Nephron (organoid): ENCODE data around the gene SLC25A48.

Experiments used
- H3K27ac Mint-ChIP-seq, 3 experiments: 2 replicates each; pipeline ENCODE4 v1.8.0; 2020; ENCODE audit warnings: mixed read lengths in 3 of 3, mild to moderate bottlenecking in 2 of 3, moderate library complexity in 1 of 3
- H3K27me3 Mint-ChIP-seq: 2 replicates; pipeline ENCODE4 v1.8.0; 2021; ENCODE audit warnings: low read depth, mild to moderate bottlenecking, moderate library complexity, mixed read lengths
- H3K36me3 Mint-ChIP-seq: 2 replicates; pipeline ENCODE4 v1.8.0; 2020; ENCODE audit warnings: low read depth, mixed read lengths
- H3K4me1 Mint-ChIP-seq: 2 replicates; pipeline ENCODE4 v1.8.0; 2020; ENCODE audit warnings: mixed read lengths
- H3K4me3 Mint-ChIP-seq, 3 experiments: 2 replicates each; pipeline ENCODE4 v1.8.0; 2020; ENCODE audit warnings: mild to moderate bottlenecking in 3 of 3, mixed read lengths in 3 of 3, moderate library complexity in 2 of 3
- H3K9me3 Mint-ChIP-seq: 2 replicates; pipeline ENCODE4 v1.8.0; 2020; ENCODE audit warnings: mixed read lengths
- TF ChIP-seq, protein P1 (sequence below), 3 experiments: fragments of 200-600 bp; sonication (generic); IDR thresholded peaks; one replicate each; pipeline ENCODE4 v1.5.0; 2021; ENCODE audit warnings: antibody characterized with exemption in 3 of 3; ENCODE audit not compliant: unreplicated experiment in 3 of 3

Gene SLC25A48

DNA sequence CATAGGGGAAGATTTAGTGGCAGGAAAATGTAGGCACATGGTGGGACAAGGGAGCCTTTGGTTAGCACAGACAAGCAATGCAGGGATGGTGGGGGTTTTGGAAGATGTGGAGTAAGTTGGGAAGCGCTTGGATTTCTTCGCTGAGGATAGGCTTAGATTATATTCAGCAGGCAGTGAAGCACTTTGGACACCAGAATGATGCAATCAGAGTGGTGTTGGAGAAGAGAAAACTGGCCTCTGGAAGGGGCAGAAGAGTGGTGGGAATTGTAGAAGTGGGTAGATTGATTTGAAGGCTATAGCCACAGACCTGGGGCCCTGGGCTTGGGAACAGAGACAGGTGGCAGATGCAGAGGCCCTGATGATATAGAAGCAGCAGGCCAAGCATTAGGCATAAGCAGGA lies 28.3 kb downstream of the SLC25A48 start:
- Mint-ChIP-seq H3K4me1 (no peaks in the 10 kb centered on the region), H3K27me3 (peaks cover 12% of the 10 kb centered on the region), H3K4me3 (no peak overlapping the region), H3K27ac (no peak overlapping the region), H3K36me3 (no peaks in the 10 kb centered on the region), H3K9me3 (no peaks in the 10 kb centered on the region)
- TF ChIP-seq, protein P1, sequence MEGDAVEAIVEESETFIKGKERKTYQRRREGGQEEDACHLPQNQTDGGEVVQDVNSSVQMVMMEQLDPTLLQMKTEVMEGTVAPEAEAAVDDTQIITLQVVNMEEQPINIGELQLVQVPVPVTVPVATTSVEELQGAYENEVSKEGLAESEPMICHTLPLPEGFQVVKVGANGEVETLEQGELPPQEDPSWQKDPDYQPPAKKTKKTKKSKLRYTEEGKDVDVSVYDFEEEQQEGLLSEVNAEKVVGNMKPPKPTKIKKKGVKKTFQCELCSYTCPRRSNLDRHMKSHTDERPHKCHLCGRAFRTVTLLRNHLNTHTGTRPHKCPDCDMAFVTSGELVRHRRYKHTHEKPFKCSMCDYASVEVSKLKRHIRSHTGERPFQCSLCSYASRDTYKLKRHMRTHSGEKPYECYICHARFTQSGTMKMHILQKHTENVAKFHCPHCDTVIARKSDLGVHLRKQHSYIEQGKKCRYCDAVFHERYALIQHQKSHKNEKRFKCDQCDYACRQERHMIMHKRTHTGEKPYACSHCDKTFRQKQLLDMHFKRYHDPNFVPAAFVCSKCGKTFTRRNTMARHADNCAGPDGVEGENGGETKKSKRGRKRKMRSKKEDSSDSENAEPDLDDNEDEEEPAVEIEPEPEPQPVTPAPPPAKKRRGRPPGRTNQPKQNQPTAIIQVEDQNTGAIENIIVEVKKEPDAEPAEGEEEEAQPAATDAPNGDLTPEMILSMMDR (IDR thresholded peaks at IDR 0.05; ENCODE audit: unreplicated experiment in 3 of 3), result no peak

DNA sequence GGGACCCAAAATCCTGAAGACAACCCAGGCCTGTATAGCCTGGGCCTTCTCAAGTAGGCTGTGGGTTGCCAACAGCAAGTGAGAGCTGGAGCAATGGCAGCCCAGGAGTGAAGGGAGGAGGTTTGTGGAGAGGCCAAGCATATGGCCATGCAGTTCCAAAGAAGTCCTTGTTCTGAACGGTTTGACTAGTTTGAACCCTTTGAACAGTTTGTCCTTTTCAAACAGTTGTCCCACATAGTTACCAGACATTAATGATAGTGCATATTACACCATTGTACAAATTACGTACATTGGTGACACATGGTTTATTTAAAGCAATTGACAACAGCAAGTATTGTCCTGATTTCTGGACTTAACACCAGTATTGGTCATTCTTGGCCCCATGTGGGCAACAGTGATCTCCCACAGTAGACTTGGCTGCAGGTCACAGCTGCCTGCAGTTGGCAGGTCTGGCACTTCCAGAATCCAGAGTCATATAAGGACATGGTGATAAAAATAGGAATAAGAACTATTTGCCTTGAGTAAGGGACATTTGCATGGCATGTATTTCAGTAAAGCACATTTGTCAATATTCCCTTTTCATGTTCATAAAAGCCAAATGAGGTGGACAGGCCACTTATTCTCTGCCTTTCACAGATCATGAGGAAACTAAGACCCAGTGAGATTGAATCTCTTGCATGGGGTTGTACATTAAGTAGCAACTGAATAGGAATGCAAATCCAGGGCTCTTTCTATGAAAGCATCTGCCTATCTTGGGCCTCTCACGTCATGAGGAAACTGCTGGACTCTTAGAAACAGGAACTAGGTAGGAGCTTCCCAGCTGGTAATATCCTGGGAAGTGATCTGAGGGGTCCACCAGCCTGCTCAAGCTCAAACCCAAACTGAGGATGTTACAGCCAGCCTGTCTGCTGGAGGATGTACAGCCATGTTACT lies 30.3 kb downstream of the SLC25A48 start:
- H3K4me3 Mint-ChIP-seq, result no peak overlapping the region
- no peaks in the 10 kb centered on the region for H3K9me3 Mint-ChIP-seq
- peaks cover 15% of the 10 kb centered on the region for H3K27me3 Mint-ChIP-seq
- H3K4me1 Mint-ChIP-seq, result no peaks in the 10 kb centered on the region
- H3K36me3 Mint-ChIP-seq, result no peaks in the 10 kb centered on the region
- TF ChIP-seq, protein P1 (IDR thresholded peaks at IDR 0.05; ENCODE audit: unreplicated experiment in 3 of 3), result no peak
- H3K27ac Mint-ChIP-seq, result no peak overlapping the region

DNA sequence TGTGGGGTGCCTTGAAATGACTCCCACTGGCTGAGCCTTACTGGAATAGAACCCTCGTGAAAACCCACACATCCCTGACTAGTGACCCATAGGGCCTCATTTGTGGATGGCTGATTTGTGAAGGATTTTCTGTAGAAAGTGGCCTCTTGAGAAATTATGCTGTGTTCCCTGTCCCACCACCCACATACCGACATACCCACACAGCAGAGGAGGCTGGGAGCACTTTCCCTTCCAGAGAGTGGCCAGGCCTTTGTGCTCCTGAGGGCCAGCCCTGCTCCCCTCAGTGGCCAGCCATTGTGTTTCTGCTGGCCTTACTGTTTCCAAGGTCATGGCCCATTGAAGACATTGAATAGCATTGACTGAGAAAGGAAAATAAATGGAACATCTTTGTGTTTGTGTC lies 31.6 kb downstream of the SLC25A48 start:
- peaks cover 16% of the 10 kb centered on the region for H3K27me3 Mint-ChIP-seq
- H3K4me3 Mint-ChIP-seq, result no peak overlapping the region
- TF ChIP-seq, protein P1 (IDR thresholded peaks at IDR 0.05; ENCODE audit: unreplicated experiment in 3 of 3), result no peak
- H3K27ac Mint-ChIP-seq, result no peak overlapping the region
- no peaks in the 10 kb centered on the region for H3K36me3 Mint-ChIP-seq
- no peaks in the 10 kb centered on the region for H3K9me3 Mint-ChIP-seq
- no peaks in the 10 kb centered on the region for H3K4me1 Mint-ChIP-seq

DNA sequence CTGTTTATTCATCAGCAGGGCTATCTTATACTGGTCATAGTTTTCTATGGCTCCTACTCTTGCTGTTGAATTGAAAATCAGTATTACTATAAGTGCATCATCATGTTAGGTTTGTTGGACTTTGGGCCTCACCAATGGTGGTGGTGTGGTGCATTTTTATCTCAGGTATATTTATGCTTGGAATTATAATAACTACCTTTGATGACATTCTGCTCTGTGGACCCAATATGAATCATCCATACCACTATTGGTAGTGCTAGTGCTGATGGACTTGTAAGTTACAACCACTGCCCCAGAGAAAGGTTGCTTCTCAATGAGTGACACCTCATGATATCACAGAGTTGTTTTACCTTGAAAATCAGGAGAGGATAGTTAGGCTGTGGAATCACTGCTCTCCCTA lies 33.1 kb downstream of the SLC25A48 start:
- Mint-ChIP-seq H3K9me3 (no peaks in the 10 kb centered on the region), H3K27ac (no peak overlapping the region), H3K27me3 (peaks cover 22% of the 10 kb centered on the region), H3K36me3 (no peaks in the 10 kb centered on the region), H3K4me3 (no peak overlapping the region), H3K4me1 (no peaks in the 10 kb centered on the region)
- TF ChIP-seq, protein P1 (IDR thresholded peaks at IDR 0.05; ENCODE audit: unreplicated experiment in 3 of 3), result no peak

DNA sequence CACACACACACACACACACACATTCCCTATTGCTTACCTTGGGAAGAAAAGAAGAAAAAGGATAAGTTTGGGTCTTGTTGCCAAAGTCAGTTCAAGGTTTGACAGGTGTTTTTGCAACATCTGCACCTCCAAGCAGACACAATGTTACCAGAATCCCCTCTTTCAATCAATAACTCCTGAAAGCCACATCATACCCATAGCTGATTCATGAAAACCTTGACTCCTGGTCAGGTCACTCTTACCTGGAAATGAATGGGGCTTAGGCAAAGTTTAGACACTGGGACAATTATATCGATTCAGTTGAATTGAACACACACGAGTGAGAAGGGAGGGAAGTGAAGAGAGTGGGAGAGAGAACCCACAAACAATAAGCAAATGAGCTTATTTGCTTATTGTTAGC lies 34.2 kb downstream of the SLC25A48 start:
- H3K36me3 Mint-ChIP-seq, result no peaks in the 10 kb centered on the region
- no peak overlapping the region for H3K4me3 Mint-ChIP-seq
- H3K9me3 Mint-ChIP-seq, result no peaks in the 10 kb centered on the region
- H3K27ac Mint-ChIP-seq, result no peak overlapping the region
- H3K4me1 Mint-ChIP-seq, result no peaks in the 10 kb centered on the region
- H3K27me3 Mint-ChIP-seq, result peaks cover 23% of the 10 kb centered on the region
- TF ChIP-seq, protein P1 (IDR thresholded peaks at IDR 0.05; ENCODE audit: unreplicated experiment in 3 of 3), result no peak

DNA sequence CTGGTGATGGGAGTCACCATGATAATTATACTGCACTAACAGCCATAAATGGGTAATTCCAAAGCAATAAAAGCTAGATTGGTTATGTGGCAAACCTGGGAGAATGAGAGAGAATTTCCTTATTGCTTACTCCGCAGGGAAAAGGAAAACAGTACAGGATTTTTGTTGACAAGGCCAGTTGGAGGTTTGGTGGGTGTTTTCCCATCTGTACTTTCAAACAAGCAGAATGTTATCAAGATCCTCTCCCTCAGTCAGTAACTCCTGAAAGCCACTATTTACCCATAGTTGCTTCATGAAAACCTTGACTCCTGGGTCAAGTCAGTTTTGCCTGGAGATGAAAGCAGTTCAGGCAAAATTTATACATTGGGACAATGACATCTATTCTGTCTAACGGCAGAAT lies 34.8 kb downstream of the SLC25A48 start:
- H3K9me3 Mint-ChIP-seq, result no peaks in the 10 kb centered on the region
- H3K4me1 Mint-ChIP-seq, result no peaks in the 10 kb centered on the region
- TF ChIP-seq, protein P1 (IDR thresholded peaks at IDR 0.05; ENCODE audit: unreplicated experiment in 3 of 3), result no peak
- H3K27ac Mint-ChIP-seq, result no peak overlapping the region
- no peak overlapping the region for H3K4me3 Mint-ChIP-seq
- no peaks in the 10 kb centered on the region for H3K36me3 Mint-ChIP-seq
- H3K27me3 Mint-ChIP-seq, result peaks cover 23% of the 10 kb centered on the region
